Measurements from ENCODE around the gene GHR. TPM values are rescaled to one million over a fixed set of nuclear protein-coding genes. Genes with fewer than 3 reads are reported as not detected.
"Not testable (repeated sequence)": the region's sequence is repeated elsewhere in the genome, so short reads cannot be mapped to it uniquely, and the experiment has no call there.

The GHR gene
- total RNA-seq, 4 donors from 2014 or later: 1.8 to 12.4 (median 3.7) TPM

DNA sequence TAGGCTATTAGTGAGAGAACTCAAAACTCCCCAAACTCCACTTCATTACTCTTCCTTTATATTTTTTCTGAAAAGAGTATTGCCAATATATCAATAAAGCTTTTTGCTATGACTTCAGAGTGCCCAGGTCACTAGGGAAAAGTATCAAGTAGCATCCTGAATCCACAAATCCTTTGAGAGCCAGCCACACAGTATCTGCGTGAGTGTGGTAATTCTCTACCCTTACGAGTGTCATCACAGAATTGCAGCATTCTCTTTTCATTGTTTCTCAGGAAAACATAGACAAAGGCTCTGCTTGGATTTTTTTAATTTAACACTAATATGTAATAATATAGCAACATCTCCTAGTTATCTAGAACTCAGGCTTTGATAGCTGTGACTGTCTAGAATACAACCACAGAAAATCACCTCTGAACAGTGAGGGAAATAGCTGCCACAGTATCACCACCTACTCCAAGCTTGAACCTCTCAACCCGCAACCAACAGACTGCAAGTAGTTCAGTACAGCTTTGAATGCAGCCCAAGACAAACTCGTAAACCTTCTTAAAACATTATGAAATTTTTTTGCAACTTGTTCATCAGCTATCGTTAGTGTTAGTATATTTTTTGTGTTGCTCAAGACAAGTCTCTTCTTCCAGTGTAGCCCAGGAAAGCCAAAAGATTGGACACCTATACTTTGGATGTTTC, 254.1 kb downstream of the GHR start:
- no peak overlapping the region for H3K4me3 ChIP-seq
- H3K36me3 ChIP-seq: no peaks in the 10 kb centered on the region
- no peaks in the 10 kb centered on the region for H3K9me3 ChIP-seq
- no peaks in the 10 kb centered on the region for H3K27me3 ChIP-seq
- H3K27ac ChIP-seq: no peak overlapping the region
- DNase-seq: no peak
- no peaks in the 10 kb centered on the region for H3K4me1 ChIP-seq
- TF ChIP-seq, protein P1, sequence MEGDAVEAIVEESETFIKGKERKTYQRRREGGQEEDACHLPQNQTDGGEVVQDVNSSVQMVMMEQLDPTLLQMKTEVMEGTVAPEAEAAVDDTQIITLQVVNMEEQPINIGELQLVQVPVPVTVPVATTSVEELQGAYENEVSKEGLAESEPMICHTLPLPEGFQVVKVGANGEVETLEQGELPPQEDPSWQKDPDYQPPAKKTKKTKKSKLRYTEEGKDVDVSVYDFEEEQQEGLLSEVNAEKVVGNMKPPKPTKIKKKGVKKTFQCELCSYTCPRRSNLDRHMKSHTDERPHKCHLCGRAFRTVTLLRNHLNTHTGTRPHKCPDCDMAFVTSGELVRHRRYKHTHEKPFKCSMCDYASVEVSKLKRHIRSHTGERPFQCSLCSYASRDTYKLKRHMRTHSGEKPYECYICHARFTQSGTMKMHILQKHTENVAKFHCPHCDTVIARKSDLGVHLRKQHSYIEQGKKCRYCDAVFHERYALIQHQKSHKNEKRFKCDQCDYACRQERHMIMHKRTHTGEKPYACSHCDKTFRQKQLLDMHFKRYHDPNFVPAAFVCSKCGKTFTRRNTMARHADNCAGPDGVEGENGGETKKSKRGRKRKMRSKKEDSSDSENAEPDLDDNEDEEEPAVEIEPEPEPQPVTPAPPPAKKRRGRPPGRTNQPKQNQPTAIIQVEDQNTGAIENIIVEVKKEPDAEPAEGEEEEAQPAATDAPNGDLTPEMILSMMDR (IDR thresholded peaks at IDR 0.05): no peak
- TF ChIP-seq POLR2A (IDR thresholded peaks at IDR 0.05): no peak

GRCh38 chr5:42680046-42680445, 256.8 kb downstream of the GHR start:
- TF ChIP-seq POLR2A (IDR thresholded peaks at IDR 0.05): no peak
- TF ChIP-seq, protein P1 (IDR thresholded peaks at IDR 0.05): no peak
- no peaks in the 10 kb centered on the region for H3K4me1 ChIP-seq
- peaks cover 0 to 2% (median 0%) of the 10 kb centered on the region in 4 donors for H3K9me3 ChIP-seq
- DNase-seq: no peak
- no peak overlapping the region for H3K4me3 ChIP-seq
- no peaks in the 10 kb centered on the region for H3K36me3 ChIP-seq
- no peaks in the 10 kb centered on the region for H3K27me3 ChIP-seq
- H3K27ac ChIP-seq: no peak overlapping the region

- not testable (repeated sequence) for H3K9me3 ChIP-seq, H3K36me3 ChIP-seq, H3K4me3 ChIP-seq, H3K4me1 ChIP-seq, H3K27ac ChIP-seq, H3K27me3 ChIP-seq, DNase-seq
Measured at GRCh38 chr5:42685078-42685477, 261.8 kb downstream of the GHR start.

DNA sequence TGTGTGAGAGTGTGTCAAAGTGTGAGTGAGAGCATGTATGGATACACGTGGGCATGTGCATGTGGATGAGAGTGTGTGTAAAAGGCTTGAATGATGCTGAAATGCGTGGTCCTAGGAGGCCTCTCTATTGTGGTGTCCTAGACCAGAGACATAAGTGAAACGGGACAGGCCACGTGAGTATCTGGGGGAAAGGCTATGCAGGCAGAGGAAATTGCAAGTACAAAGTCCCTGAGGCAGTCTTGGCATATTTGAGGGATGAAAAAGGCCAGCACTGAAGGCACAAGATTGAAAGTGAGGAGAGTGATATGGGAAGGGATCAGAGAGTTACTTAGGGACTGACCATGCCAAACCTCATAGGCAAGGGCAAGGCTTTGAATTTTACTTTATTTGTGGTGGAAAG, 266.2 kb downstream of the GHR start:
- no peaks in the 10 kb centered on the region for H3K36me3 ChIP-seq
- H3K27ac ChIP-seq: no peak overlapping the region
- no peak overlapping the region for H3K4me3 ChIP-seq
- TF ChIP-seq POLR2A (IDR thresholded peaks at IDR 0.05): no peak
- TF ChIP-seq, protein P1 (IDR thresholded peaks at IDR 0.05): no peak
- DNase-seq: no peak
- no peaks in the 10 kb centered on the region for H3K4me1 ChIP-seq
- H3K9me3 ChIP-seq: no peaks in the 10 kb centered on the region
- H3K27me3 ChIP-seq: no peaks in the 10 kb centered on the region

DNA sequence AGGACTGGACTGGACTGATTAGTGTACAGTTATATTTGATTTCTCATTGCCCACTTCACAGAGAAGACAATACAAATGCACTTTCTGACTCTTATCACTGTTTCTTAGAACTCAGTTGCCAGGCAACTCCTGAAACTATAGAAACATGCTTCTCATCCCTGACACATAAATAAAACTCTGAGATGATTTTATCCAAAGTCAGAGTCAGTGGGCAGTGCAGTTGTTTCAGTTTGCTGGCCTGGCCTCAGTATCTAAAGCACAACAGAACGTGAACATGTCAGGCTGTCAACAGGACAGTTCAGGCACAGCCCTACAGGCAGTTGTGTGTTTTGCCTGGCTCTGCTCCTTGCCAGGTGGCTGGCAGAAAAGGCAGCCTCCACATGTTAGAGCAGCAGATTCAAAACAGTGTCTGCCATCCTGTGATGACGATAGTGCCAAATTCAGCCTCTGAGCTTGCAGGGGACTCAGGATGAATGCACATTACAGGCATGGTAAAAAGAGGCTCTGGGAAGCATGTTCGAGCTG, 268.2 kb downstream of the GHR start:
- no peak for TF ChIP-seq POLR2A (IDR thresholded peaks at IDR 0.05)
- TF ChIP-seq, protein P1 (IDR thresholded peaks at IDR 0.05): no peak
- Histone ChIP-seq H3K27ac (peak overlapping the region in 1 of 4 donors; percentile 11), H3K9me3 (no peaks in the 10 kb centered on the region), H3K4me3 (no peak overlapping the region), H3K4me1 (no peaks in the 10 kb centered on the region), H3K27me3 (no peaks in the 10 kb centered on the region), H3K36me3 (no peaks in the 10 kb centered on the region)
- no peak for DNase-seq

- Histone ChIP-seq H3K27ac (no peak overlapping the region), H3K4me1 (no peaks in the 10 kb centered on the region), H3K9me3 (no peaks in the 10 kb centered on the region), H3K4me3 (no peak overlapping the region), H3K27me3 (no peaks in the 10 kb centered on the region), H3K36me3 (no peaks in the 10 kb centered on the region)
- DNase-seq: no peak
- no peak for TF ChIP-seq POLR2A (IDR thresholded peaks at IDR 0.05)
- TF ChIP-seq, protein P1 (IDR thresholded peaks at IDR 0.05): no peak
Measured at GRCh38 chr5:42701351-42702059, 278.3 kb downstream of the GHR start.
